Spleen (tissue), 7 donors: ENCODE results near the gene MAP1LC3B2.

Source experiments
- CTCF ChIP-seq, 11 experiments: fragments of 200-600 bp in 7 of 11; fragments of 450-650 bp in 4 of 11; sonication (generic) in 4 of 11; IDR thresholded peaks in 8 of 11; conservative IDR thresholded peaks in 3 of 11; 1 replicate in 7 of 11; 2 replicates in 4 of 11; pipeline versions ENCODE4 v1.4.0 to v1.8.0; 2016 to 2021; ENCODE audit warnings: antibody characterized with exemption in 11 of 11, inconsistent platforms in 4 of 11, mild to moderate bottlenecking in 1 of 11
- POLR2A ChIP-seq, 3 donors: fragments of 450-650 bp; IDR thresholded peaks; one replicate each; pipeline ENCODE4 v1.5.1; 2017; ENCODE audit warnings: antibody characterized with exemption in 3 of 3, mild to moderate bottlenecking in 1 of 3
- donor health status: DM: no; HTN: no; CAD: no; lungs with moderate emphysema.
- donor health status: DM: no; HTN: no; CAD: no.
- donor health status: DM: no; HTN: no; CAD: no.

- TF ChIP-seq CTCF (IDR thresholded peaks at IDR 0.05 in 8 of 11, conservative IDR thresholded peaks at IDR 0.05 in 3 of 11) (no peak), POLR2A (IDR thresholded peaks at IDR 0.05) (no peak)
Observed at GRCh38 chr12:116595186-116595585, 36.0 kb downstream of the MAP1LC3B2 start.
